HG03439 (cell line): ENCODE measurements around the gene ST3GAL2.
"Not testable (repeated sequence)": the region's sequence is repeated elsewhere in the genome, so short reads cannot be mapped to it uniquely, and the experiment has no call there.

Experiments
- ATAC-seq: cut with Tn5 transposase; IDR thresholded peaks from one replicate; pipeline ENCODE4 v1.9.1; 2021; ENCODE audit warnings: mild to moderate bottlenecking, moderate library complexity; ENCODE audit not compliant: unreplicated experiment

ST3GAL2 gene

GRCh38 chr16:70418274-70418992 is 20.5 kb downstream of the ST3GAL2 start:
- ATAC-seq = no peak

GRCh38 chr16:70417661-70418060 is 21.2 kb downstream of the ST3GAL2 start:
- ATAC-seq = no peak

GRCh38 chr16:70416748-70417616 is 21.9 kb downstream of the ST3GAL2 start:
- peak; percentile 49 for ATAC-seq

- not testable (repeated sequence) for ATAC-seq
Observed at GRCh38 chr16:70413572-70413971, 25.3 kb downstream of the ST3GAL2 start.

GRCh38 chr16:70412385-70412784 is 26.5 kb downstream of the ST3GAL2 start:
- no peak for ATAC-seq

- ATAC-seq = no peak
Observed at GRCh38 chr16:70410734-70411133, 28.2 kb downstream of the ST3GAL2 start.

- ATAC-seq = no peak
Observed at GRCh38 chr16:70407811-70408274, 31.1 kb downstream of the ST3GAL2 start.

- not testable (repeated sequence) for ATAC-seq
Observed at GRCh38 chr16:70406104-70406503, 32.8 kb downstream of the ST3GAL2 start.

GRCh38 chr16:70402916-70403659 is 35.8 kb downstream of the ST3GAL2 start:
- no peak for ATAC-seq

GRCh38 chr16:70399951-70400350 is 38.9 kb downstream of the ST3GAL2 start:
- ATAC-seq = no peak

- ATAC-seq = no peak
Observed at GRCh38 chr16:70399381-70399780, 39.5 kb downstream of the ST3GAL2 start.

GRCh38 chr16:70398177-70398743 is 40.6 kb downstream of the ST3GAL2 start:
- no peak for ATAC-seq

- no peak for ATAC-seq
Observed at GRCh38 chr16:70396246-70396904, 42.5 kb downstream of the ST3GAL2 start.

GRCh38 chr16:70395345-70395901 is 43.5 kb downstream of the ST3GAL2 start:
- no peak for ATAC-seq

GRCh38 chr16:70394853-70395252 is 44.0 kb downstream of the ST3GAL2 start:
- ATAC-seq = no peak

- ATAC-seq = no peak
Observed at GRCh38 chr16:70393662-70394061, 45.2 kb downstream of the ST3GAL2 start.

GRCh38 chr16:70392606-70393005 is 46.3 kb downstream of the ST3GAL2 start:
- no peak for ATAC-seq

- ATAC-seq = no peak
Observed at GRCh38 chr16:70391881-70392481, 46.9 kb downstream of the ST3GAL2 start.

- no peak for ATAC-seq
Observed at GRCh38 chr16:70391446-70391845, 47.5 kb downstream of the ST3GAL2 start.

- ATAC-seq = no peak
Observed at GRCh38 chr16:70390774-70391173, 48.1 kb downstream of the ST3GAL2 start.
